Endodermal cell (in vitro differentiated cells): ENCODE data around the gene IVD. TPM values are rescaled to one million over a fixed set of nuclear protein-coding genes. Genes with fewer than 3 reads are reported as not detected.
A peak's percentile ranks its signal among the peaks of the same experiment; 100 is the strongest.

ENCODE experiments used
- DNase-seq: peaks from one replicate; pipeline ENCODE4 v3.0.0-alpha.2; 2017
- H3K27ac ChIP-seq: 2 replicates; pipeline ENCODE4 v1.5.1; 2013; ENCODE audit warnings: mild to moderate bottlenecking, low read depth, low read length, moderate library complexity
- H3K27me3 ChIP-seq: 2 replicates; pipeline ENCODE4 v1.6.1; 2013; ENCODE audit warnings: mild to moderate bottlenecking, low read length, moderate library complexity; ENCODE audit not compliant: insufficient read depth, control insufficient read depth, poor library complexity, severe bottlenecking
- H3K36me3 ChIP-seq: 2 replicates; pipeline ENCODE4 v1.7.0; 2013; ENCODE audit warnings: mild to moderate bottlenecking, low read length, moderate library complexity; ENCODE audit not compliant: control insufficient read depth, insufficient read depth
- H3K4me1 ChIP-seq: one replicate; pipeline ENCODE4 v1.7.0; 2013; ENCODE audit warnings: low read length; ENCODE audit not compliant: control insufficient read depth, insufficient read depth
- H3K4me3 ChIP-seq: 2 replicates; pipeline ENCODE4 v1.5.1; 2013; ENCODE audit warnings: mild to moderate bottlenecking, low read length, moderate library complexity
- H3K9ac ChIP-seq: 2 replicates; pipeline ENCODE4 v1.6.1; 2013; ENCODE audit warnings: mild to moderate bottlenecking, low read length, moderate library complexity; ENCODE audit not compliant: poor library complexity, severe bottlenecking; ENCODE audit errors: extremely low read depth
- H3K9me3 ChIP-seq: 2 replicates; pipeline ENCODE4 v1.6.1; 2013; ENCODE audit warnings: mild to moderate bottlenecking, low read length, moderate library complexity; ENCODE audit not compliant: control insufficient read depth
- H3K27ac Mint-ChIP-seq: 2 replicates; pipeline ENCODE4 v1.8.0; 2020; ENCODE audit warnings: mixed read lengths
- H3K27me3 Mint-ChIP-seq: 2 replicates; pipeline ENCODE4 v1.8.0; 2021; ENCODE audit warnings: mild to moderate bottlenecking, mixed read lengths; ENCODE audit not compliant: insufficient read depth
- H3K36me3 Mint-ChIP-seq: 2 replicates; pipeline ENCODE4 v1.8.0; 2020; ENCODE audit warnings: low read depth, mixed read lengths
- H3K4me1 Mint-ChIP-seq: 2 replicates; pipeline ENCODE4 v1.8.0; 2020; ENCODE audit warnings: mixed read lengths
- H3K4me3 Mint-ChIP-seq: 2 replicates; pipeline ENCODE4 v1.8.0; 2020; ENCODE audit warnings: mild to moderate bottlenecking, moderate library complexity, mixed read lengths
- H3K9me3 Mint-ChIP-seq: 2 replicates; pipeline ENCODE4 v1.8.0; 2020; ENCODE audit warnings: mild to moderate bottlenecking, mixed read lengths
- CTCF ChIP-seq: fragments of 200-600 bp; sonication (generic); conservative IDR thresholded peaks from 2 replicates; pipeline ENCODE4 v1.5.0; 2021; ENCODE audit warnings: antibody characterized with exemption, mild to moderate bottlenecking
- WGBS, 2 experiments: methylation state at CpG; one replicate each; pipeline versions ENCODE4 v1.1.5 to v1.1.7; 2013; ENCODE audit warnings: missing lambda C conversion rate in 2 of 2, mixed read lengths in 1 of 2; ENCODE audit not compliant: insufficient coverage in 1 of 2, insufficient read length in 1 of 2; 5-methylcytosine and 5-hydroxymethylcytosine counted together
- total RNA-seq, 2 donors: library from RNA; stranded (reverse); fragmentation: NEBNext Ultra II Directional in 1 of 2; extraction: Animal tissue kit (Norgen Biotek cat#: 25700) in 1 of 2; gene quantifications; 2 replicates in 1 of 2; 3 replicates in 1 of 2; pipeline ENCODE4 v1.2.1, GENCODE V29; 2021

Gene IVD
- total RNA-seq, 2 donors from 2014 or later = 90.6 to 98.7 TPM

GRCh38 chr15:40446144-40446543, 40.5 kb downstream of the IVD start:
- no peak for DNase-seq
- H3K9me3 ChIP-seq = no peaks in the 10 kb centered on the region
- H3K4me1 Mint-ChIP-seq = peaks cover 51% of the 10 kb centered on the region
- peaks cover 18% of the 10 kb centered on the region for H3K4me1 ChIP-seq
- no peaks in the 10 kb centered on the region for H3K36me3 ChIP-seq
- H3K36me3 Mint-ChIP-seq = peaks cover 11% of the 10 kb centered on the region
- no peaks in the 10 kb centered on the region for H3K27me3 ChIP-seq
- no peak overlapping the region for H3K9ac ChIP-seq
- TF ChIP-seq CTCF = no peak
- 79 to 94% methylated on average over 2 to 3 of the region's 3 CpGs for WGBS, 2 experiments
- no peak overlapping the region for H3K4me3 Mint-ChIP-seq
- no peaks in the 10 kb centered on the region for H3K9me3 Mint-ChIP-seq
- H3K27ac ChIP-seq = no peak overlapping the region
- no peaks in the 10 kb centered on the region for H3K27me3 Mint-ChIP-seq
- no peak overlapping the region for H3K4me3 ChIP-seq
- H3K27ac Mint-ChIP-seq = peak overlapping the region; percentile 44

- no peak overlapping the region for H3K4me3 Mint-ChIP-seq
- peaks cover 62% of the 10 kb centered on the region for H3K4me1 Mint-ChIP-seq
- Histone ChIP-seq H3K4me1 (peaks cover 31% of the 10 kb centered on the region), H3K9me3 (no peaks in the 10 kb centered on the region), H3K9ac (no peak overlapping the region), H3K27me3 (no peaks in the 10 kb centered on the region), H3K27ac (no peak overlapping the region), H3K36me3 (no peaks in the 10 kb centered on the region), H3K4me3 (no peak overlapping the region)
- no peak for DNase-seq
- no peak for TF ChIP-seq CTCF
- H3K36me3 Mint-ChIP-seq = peaks cover 11% of the 10 kb centered on the region
- no peaks in the 10 kb centered on the region for H3K9me3 Mint-ChIP-seq
- WGBS, 2 experiments = 89 to 95% methylated on average over 4 of the region's 4 CpGs
- no peaks in the 10 kb centered on the region for H3K27me3 Mint-ChIP-seq
- no peak overlapping the region for H3K27ac Mint-ChIP-seq
Observed at GRCh38 chr15:40448354-40448753, 42.8 kb downstream of the IVD start.

GRCh38 chr15:40449275-40449674, 43.7 kb downstream of the IVD start:
- DNase-seq = no peak
- H3K4me1 ChIP-seq = peaks cover 32% of the 10 kb centered on the region
- no peaks in the 10 kb centered on the region for H3K27me3 ChIP-seq
- H3K9me3 ChIP-seq = no peaks in the 10 kb centered on the region
- TF ChIP-seq CTCF = no peak
- Mint-ChIP-seq H3K36me3 (peaks cover 11% of the 10 kb centered on the region), H3K4me3 (no peak overlapping the region), H3K9me3 (no peaks in the 10 kb centered on the region), H3K4me1 (peaks cover 60% of the 10 kb centered on the region), H3K27ac (peak overlapping the region; percentile 57), H3K27me3 (no peaks in the 10 kb centered on the region)
- no peak overlapping the region for H3K4me3 ChIP-seq
- no peaks in the 10 kb centered on the region for H3K36me3 ChIP-seq
- no peak overlapping the region for H3K9ac ChIP-seq
- no peak overlapping the region for H3K27ac ChIP-seq
